Effector CD8-positive, alpha-beta T cell (primary cell): ENCODE data around the gene ACTR6.
"Not testable (repeated sequence)": the region's sequence is repeated elsewhere in the genome, so short reads cannot be mapped to it uniquely, and the experiment has no call there.

Source experiments
- DNase-seq: peaks from one replicate; lab custom pipeline; 2025; lab: John Stamatoyannopoulos, UW
- total RNA-seq, 4 experiments: gene quantifications; one replicate each; lab custom pipeline; 2026; lab: John Stamatoyannopoulos, UW

ACTR6 gene
- total RNA-seq, result 28.9 to 41.2 (median 35.4) reads per million in 4 experiments

DNA sequence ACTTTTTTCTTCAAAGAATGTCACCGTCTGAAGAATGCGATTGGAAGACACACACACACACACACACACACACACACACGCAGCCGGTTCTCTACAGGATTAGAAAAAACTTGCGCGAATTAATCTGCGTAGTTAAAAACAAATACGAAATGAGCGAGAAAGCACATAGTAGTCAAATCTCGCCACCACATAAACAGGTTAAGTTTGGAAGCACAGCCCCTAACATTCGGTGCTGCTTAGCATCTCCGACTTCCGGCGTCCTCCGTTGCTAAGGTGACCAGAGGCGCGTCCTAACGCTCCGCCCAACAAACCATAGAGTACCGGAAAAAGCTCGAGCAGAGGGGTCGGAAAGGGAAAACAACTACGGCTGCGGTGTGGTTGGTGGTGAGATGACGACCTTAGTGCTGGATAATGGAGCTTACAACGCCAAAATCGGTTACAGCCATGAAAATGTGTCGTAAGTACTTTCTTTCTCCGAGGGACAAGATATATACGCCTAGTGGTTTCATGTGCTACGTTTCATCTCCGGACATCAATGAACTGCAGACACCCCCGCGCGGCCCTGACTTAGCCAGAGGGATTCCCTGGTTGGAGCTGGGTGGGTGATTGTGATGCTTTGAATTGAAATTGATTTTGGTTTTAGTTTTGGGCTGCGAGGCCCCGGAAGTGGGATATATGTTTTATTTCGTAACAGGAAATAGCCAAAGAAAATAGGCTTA, at the start of gene ACTR6:
TSS of gene ACTR6 (plus strand) at position 353 of the 719 bp plus-strand sequence. CDS start at position 390, 37 bp downstream.
- DNase-seq, result peak; percentile 95

DNA sequence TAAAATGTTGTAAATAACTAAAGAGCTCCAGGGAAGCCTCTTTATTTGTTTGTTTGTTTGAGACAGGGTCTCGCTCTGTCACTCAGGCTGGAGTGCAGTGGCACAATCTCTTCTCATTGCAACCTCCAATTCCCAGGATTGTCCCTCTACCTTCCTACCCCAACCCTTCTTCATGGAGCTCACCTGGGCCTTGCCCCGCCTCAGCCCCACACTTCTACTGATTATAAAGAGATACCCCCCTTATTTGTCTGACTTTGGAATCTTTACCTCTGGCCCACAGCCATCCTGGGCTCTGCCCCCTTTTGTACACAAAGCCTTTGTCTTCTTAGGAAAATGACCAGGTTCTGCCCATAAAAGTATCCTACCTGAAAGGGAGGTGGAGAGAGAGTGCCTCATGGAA, 48.8 kb upstream of the ACTR6 start:
- DNase-seq, result no peak

DNA sequence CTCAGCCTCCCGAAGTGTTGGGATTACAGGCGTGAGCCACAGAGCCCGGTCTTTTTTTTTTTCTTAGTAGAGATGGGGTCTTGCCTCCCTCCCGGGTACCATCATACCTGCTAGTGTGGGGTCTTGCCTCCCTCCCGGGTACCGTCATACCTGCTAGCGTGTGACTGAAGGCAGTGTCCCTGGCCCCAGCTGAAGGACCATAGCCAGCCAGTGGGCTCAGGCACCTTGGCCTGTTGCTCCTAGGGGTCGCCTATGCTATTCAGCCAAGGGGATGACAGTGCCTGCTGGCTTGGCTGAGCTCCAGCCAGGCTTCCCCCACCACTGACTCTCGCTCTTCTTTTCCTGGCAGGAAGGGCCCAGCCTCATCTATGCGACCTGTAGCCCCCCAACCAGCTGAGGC, 47.5 kb upstream of the ACTR6 start:
- no peak for DNase-seq

DNA sequence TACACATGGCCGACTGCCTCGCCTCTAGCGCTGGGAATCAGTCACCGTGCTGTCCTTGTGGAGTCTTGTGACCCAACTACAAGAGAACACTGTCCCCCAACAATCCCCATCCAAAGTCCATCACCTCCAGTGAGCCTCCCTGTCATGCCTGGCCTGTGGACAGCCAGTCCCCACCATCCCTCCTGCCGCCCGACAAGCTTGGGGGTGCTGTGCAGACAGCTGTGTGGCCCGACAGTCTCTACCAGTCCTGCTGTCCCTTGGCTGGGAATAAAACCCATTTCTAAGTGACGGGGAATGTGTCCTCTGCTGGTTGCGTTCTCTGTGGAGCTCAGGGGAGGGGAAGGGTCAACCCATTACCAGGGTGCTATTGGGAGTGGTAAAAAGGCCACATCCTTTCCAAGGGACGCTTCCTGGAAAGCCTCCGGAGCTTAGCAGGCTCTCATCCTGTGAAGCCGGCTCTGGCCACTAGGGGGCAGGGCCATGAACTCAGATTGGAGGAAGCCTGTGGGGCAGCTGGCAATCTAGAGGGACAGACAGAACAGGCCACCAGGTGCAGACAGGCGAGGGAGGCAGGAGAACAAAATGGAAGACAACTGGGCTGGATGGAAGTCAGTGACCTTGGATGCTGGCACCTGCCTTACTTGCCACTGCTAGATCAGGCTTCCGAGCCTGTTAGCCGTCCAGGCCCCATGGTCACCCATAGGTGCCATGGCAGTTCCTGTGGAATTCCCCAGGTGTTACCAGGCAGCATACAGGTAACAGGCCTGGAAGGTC, 46.0 kb upstream of the ACTR6 start:
- DNase-seq, result peak; percentile 58

DNA sequence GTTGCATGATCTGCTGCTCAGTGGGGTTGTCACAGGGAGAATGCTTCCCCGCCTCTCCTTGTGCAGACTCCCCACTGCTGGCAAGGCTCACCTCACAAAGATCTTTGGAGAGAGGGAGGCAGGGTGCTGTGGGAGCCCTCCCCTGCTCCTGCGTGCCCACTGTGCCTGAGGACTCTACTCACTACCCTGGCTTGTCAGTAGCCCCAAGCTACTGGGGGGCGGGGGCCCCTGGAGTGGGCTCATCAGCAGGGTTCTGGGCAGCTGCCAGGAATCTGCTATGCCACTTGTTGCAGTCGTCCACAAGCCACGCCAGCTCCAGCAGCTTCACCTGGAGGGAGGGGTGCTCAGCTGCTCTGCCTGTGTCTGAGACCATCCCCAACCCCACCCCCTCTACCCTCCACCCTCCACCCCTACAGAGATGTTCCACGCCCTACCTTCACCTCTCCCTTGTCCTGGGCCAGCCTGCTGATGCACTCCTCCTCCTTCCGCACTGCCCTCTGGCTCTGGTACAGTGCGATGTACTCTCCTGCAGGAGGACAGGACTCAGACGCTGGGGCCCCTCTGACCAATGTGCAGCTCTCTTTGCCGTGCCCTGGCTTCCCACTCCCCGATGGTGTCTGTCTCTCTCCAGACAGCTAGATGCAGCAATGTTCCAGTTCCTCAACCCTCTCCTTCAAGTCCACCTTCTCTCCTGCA, 43.7 kb upstream of the ACTR6 start:
- DNase-seq, result no peak

DNA sequence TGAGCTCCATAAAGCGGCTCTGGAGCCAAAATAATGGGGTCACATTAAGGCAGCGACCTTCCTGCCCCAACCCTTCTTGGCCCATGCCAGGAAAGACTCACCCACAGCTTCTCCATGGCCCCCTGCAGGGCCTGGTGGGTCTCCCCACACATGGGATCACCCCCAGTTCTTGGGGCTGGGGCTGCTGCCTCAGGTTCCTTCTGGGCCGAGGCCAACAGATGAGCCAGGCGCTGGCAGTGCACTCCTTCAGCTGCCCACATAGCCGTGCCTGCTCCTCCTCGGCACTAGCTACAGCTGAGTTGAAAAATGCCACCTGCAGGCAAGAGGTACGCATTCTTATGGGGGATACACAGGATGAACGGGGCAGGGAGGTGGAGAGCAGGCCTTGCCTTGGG, 43.2 kb upstream of the ACTR6 start:
- no peak for DNase-seq

DNA sequence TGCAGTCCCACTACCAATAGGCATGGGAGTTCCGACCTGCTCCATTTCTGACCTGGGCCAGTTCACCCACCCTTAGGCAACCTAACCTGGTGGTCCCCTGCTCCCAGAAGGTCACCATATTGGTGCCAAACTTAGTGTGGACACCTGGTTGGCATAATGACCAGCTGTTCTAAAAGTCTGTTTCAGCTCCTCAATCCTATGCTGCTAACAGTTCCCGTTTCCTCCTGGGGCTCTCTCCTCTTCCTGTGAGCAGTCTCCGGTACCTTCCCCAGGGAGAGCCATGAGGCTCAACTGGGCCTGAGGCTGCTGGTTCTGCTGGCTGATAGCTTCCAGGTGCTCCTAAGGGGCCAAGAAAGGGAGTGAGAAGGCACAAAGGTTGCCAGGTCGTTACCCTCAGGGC, 42.1 kb upstream of the ACTR6 start:
- no peak for DNase-seq

DNA sequence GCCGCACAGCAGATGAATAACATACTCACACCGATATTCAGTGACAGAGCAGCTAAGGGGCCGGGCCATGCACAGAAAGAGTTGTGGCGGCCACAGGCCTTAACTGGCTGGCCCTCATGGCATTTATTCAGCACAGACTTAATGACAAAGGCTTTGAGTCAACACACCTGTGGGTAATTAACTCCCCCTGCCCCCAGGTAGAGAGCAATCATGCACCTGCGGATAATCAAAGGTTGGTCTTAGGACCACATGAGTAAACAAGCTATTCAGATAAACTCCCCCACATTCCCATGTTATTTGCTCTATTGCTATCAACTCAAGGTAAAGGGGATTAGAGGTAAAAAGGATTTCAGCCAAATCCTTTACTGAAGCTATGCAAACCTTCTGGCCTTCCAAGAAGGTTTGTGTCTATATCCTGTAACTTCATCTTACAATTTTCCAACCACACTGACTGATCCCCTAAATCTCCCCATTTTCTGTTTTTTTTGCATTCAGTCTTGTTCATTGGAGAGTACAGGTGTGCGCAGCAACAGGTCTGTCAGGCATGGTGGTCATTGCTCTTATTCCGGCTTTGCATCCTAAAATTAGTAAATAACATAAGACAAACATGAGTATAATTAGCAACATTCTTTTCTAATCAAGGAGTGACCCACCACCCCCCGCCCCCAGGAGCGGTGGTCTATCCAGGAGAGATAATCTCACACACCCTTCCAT, 41.1 kb upstream of the ACTR6 start:
- DNase-seq, result no peak

DNA sequence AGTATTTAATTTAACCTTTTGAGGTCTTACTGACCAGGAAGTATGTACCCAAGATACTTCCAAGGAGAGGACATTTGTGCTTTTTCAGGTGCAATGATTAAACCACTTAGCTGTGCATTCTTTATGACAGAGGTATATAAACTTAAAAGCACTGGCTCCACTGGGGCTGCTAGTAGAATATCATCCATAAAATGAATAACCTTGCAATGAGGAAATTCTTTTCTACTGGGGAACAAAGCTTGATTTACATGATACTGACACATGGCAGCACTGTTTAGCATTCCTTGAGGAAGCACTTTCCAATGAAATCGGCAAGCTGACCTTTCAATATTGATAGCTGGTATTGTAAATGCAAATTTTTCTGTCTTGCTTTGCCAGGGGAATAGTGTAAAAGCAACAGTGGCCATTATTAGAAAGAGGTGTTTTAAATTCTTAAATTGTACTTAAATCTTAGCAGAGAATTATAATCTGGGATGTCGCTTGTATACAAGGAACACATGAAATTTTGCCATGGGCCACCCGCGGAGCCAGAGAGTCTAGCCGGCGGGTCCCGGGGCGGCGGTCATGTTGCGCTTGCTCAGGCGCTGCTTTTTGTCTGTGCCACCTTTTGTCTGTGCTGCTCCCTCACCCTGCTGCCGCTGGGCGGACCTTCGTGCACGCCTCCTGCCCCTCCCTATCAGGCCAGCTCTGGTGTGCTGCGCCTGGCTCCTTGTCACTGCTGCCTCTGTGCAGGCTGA, 37.0 kb upstream of the ACTR6 start:
- DNase-seq, result peak; percentile 39

DNA sequence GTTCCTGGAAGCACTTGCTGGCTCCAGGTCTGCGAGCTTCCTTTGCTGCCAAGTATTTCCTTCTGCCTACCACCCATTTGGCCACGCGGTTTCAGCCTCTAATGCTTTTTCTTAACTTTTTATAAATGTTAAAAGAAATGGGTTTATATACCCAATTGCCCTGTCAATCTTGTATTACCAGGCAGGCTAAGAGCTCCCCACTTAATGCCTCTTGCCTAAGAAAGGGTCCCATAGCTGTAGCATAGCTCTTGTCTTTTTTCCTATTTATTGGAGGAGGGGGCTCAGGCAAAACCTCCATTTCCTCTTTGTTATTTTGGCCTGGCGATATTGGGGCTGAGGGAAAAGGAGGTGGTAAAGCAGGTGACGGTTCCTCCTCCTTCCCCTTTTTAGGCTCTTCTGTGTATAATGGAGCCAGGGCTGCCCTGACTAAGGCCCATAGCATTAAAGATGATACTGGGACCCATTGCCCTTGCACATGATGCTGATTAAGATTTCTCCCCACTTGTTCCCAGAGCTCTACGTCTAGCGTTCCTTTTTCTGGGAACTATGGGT, 36.4 kb upstream of the ACTR6 start:
- no peak for DNase-seq

DNA sequence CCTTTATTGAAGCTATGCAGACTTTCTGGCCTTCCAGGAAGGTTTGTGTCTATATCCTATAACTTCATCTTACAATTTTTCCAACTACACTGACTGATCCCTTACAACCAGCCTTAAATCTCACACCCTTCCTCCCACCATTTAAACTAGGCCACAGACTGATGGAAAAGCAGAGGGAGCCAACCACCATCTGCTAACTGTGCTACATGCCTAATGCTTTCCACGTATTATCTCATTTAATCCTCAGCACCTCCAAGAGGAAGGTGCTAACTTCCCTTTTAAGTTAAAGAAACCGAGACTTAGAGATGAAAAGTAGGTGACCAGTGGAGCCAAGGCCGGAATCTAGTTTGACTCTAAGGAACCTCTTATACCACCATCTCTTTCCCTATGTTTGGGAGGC, 35.3 kb upstream of the ACTR6 start:
- no peak for DNase-seq

DNA sequence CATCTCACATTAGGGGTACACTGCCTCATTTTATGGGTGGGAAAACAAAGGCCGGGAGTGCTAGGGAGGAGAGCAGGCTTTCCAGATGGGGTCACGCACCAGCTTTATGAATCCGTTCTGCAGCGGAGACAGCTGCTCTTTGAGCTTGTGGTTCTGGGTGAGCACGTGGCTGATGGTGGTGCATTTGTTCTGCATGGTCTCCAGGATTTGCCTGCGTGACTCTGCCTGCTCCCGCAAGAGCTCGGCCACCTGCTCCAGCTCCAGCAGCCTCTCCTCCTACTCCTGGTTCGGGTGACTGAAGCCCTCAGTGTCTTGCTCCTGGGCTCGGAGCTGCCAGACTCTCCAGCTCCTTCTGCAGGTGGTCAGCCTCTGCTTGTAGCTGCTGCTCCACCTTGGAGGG, 34.4 kb upstream of the ACTR6 start:
- DNase-seq, result no peak

DNA sequence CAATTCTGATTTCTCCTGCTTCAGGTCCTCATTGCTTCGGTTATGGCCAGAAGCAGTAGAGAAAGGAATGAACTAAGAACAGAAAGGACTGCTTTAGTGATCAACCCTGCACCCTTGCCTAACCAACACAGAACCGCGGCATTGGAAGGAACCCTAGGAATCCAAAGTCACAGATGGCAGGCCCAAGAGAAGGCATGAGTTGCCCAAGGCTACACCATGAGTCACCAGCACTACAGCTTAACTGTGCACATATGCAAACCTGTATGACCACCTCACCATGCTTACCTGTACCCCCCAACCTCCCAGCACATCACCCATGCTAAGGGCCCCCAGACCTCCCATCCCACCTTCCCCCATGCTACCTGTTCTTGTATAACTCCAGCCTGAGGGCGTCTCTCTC, 32.1 kb upstream of the ACTR6 start:
- DNase-seq, result no peak

DNA sequence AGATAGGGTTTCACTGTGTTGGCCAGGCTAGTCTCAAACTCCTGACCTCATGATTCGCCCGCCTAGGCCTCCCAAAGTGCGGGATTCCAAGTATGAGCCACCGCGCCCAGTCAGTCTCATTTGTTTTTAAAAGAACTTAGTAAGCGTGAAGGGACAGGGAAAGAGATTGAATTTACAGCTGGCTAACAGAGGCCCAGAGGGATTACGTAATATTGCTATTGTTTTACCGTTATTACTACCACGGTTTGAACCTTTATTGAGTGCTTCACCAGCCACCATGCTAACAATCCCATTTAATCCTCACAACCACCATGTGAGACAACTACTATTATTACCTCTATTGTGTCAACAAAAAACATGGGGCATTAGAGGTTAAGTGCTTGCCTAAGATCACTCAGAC, 31.3 kb upstream of the ACTR6 start:
- no peak for DNase-seq

DNA sequence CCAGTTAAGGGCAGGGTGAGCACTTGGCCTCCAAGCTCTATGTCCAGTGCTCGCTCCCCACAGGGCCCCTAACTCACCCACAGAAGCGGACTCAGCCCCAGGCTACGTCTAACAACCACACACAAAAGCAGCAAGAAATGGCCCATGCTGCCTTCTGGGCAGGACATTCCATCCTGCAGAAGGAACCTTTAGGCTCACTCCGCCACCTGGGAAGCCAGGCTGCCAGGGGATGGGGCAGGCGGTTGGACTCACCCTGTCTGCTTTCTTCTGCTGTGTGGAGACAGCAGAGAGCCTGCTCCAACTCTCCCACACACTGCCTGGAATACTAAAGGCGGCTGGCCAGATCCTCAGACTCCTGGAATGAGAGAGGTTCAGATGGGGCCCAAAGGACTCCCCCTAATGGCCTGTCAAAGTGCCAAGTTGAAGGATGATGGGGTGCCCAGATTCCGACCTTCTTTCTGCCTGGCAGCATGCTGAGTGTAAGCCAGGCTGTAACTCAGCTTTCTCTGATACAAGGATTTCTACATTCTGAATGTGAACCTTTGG, 30.2 kb upstream of the ACTR6 start:
- DNase-seq, result no peak

DNA sequence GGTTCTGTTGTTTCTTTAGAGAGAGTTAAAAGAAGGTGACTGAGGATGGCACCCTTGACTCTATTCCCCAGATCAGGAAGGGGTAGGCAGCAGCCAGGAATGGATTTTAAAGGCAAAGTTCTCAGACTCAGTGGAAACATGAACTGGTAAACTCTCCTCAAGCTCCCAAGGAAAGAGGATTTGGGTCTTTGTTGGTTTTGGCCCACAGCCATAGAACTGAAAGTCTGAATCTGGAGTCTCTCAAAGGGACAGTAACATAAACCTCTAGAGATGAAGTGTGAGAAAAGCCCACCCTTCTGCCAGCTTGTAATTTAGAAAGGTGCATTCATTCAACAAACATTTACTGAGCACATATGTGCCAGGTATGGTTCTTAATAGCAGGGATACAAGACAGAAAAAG, 29.4 kb upstream of the ACTR6 start:
- no peak for DNase-seq

DNA sequence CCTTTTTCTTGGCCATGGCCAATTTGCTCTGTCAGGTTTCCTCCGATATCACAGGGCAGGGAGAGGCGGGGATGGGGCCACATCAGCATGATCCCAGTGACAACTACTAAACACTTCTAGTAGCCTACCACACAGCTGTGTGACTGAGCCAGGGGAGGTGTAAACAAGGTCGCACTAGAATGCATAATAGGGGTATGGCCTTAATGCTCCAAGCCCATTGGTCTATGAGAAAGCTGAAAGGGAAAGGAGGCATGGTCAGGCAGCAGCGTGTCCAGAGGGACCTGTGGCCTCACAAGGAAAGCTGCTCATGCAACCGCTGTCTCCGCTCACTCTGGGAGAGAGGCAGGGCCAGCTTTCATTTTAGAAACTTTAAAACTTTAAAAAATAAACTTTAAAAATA, 27.5 kb upstream of the ACTR6 start:
- DNase-seq, result no peak

DNA sequence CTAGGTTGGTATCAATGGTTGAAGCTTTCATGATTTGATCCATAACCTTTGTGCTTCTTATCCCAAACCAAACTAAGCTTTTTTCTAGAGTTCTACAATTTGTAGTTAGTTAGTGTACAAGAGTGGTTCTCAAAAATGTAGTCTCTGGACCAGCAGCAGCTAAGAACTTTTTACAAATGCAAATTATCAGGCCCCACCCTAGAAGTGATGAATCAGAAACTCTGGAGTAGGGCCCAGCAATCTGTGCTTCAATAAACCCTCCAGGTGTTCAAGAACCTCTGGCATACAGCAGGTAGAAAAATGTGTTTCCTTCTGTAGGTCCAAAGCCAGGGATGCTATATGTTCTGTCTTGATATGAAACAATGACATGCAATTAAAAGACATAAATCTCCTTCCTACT, 26.1 kb upstream of the ACTR6 start:
- no peak for DNase-seq

DNA sequence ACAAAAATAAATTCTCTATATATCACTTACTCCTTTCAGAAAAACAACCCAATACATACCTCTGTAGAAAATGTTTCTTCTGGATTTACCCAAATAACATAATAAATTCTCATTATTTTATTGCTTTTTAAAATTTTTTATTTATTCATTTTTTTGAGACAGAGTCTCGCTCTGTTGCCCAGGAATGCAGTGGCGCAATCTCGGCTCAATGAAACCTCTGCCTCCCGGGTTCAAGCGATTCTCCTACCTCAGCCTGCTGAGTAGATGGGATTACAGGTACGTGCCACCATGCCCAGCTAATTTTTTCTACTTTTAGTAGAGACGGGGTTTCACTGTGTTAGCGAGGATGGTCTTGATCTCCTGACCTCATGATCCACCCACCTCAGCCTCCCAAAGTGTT, 24.1 kb upstream of the ACTR6 start:
- not testable (repeated sequence) for DNase-seq

DNA sequence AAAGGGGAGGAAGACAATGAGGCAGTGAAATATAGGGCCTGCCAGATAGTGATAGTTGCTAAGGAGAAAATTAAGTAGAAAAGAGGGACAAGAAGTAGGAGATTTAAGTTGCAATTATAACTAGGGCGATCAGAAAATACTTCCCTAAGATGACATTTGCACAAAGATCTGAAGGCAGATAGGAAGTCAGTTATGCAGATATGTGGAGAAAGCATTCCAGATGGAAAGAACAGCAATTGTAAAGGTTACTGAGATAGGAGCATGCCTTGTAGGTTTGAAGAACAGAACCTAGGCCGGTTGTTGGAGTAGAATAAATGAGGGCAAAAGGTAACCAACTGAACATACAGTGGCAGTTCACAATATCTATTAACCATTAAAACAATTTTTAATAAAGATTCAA, 21.4 kb upstream of the ACTR6 start:
- no peak for DNase-seq
